HCT116 (cell line): Measurements from ENCODE around the gene PKN1. TPM values are rescaled to one million over a fixed set of nuclear protein-coding genes. Genes with fewer than 3 reads are reported as not detected.

Experiments
- ATAC-seq: fragments of 200-7000 bp; cut with Tn5 transposase; 2 replicates; pipeline ENCODE4 v1.9.1; 2020; ENCODE audit warnings: mild to moderate bottlenecking, moderate library complexity
- BruUV-seq: library from RNA; stranded (reverse); fragments of 400-500 nt; replicated peaks from 2 replicates; lab custom pipeline; 2021; lab: Mats Ljungman, UMichigan
- CTCF ChIA-PET: fragments of 300-600 bp; sonication (Branson Sonifier 250); formaldehyde crosslinking; loops from one replicate; lab custom pipeline; 2021; ENCODE audit warnings: antibody characterized with exemption; lab: Charles Lee
- POLR2A ChIA-PET: fragments of 300-600, 350-600 bp; sonication (Branson Sonifier 250); formaldehyde crosslinking; loops from one replicate; lab custom pipeline; 2021; ENCODE audit warnings: antibody characterized with exemption; lab: Charles Lee
- RAD21 ChIA-PET, 2 experiments: fragments of 300-600 bp; sonication (Branson Sonifier 250); formaldehyde crosslinking; loops; one replicate each; lab custom pipeline; 2023; ENCODE audit warnings: low total read pairs in 2 of 2; ENCODE audit not compliant: uncharacterized antibody in 2 of 2, unreplicated experiment in 2 of 2, low non-redundant PET in 1 of 2; lab: Charles Lee
- DNase-seq: peaks from one replicate; pipeline ENCODE4 v3.0.0-alpha.2; 2010; ENCODE audit warnings: low read depth, low spot score
- H2AFZ ChIP-seq: fragments of 200-600 bp; shearing (Covaris generic), sonication (generic); 2 replicates; pipeline ENCODE4 v1.6.1; 2017; ENCODE audit warnings: low read depth, mixed run types, mixed read lengths, antibody characterized with exemption, low read length; ENCODE audit not compliant: poor library complexity, severe bottlenecking
- H3K27ac ChIP-seq: 2 replicates; pipeline ENCODE4 v1.5.1; 2012; ENCODE audit warnings: low read depth, low read length
- H3K27me3 ChIP-seq: fragments of 200-600 bp; sonication (generic); 2 replicates; pipeline ENCODE4 v1.6.1; 2016; ENCODE audit warnings: mixed run types, low read length, mixed read lengths; ENCODE audit not compliant: insufficient read depth
- H3K36me3 ChIP-seq, 2 experiments: fragments of 200-500 bp in 1 of 2; fragments of 200-600 bp in 1 of 2; sonication (Bioruptor generic) in 1 of 2; sonication (generic) in 1 of 2; 2 replicates each; pipeline versions ENCODE4 v1.5.1 to v1.6.1; 2014 to 2016; ENCODE audit warnings: low read length in 2 of 2, inconsistent platforms in 1 of 2, mixed read lengths in 1 of 2, mixed run types in 1 of 2; ENCODE audit not compliant: insufficient read depth in 2 of 2, control insufficient read depth in 1 of 2
- H3K4me1 ChIP-seq, 2 experiments: fragments of 200-600 bp in 1 of 2; sonication (generic) in 1 of 2; 2 replicates each; pipeline versions ENCODE4 v1.5.1 to v1.6.1; 2012 to 2017; ENCODE audit warnings: low read length in 2 of 2, inconsistent platforms in 1 of 2, mild to moderate bottlenecking in 1 of 2, mixed read lengths in 1 of 2, mixed run types in 1 of 2, moderate library complexity in 1 of 2; ENCODE audit not compliant: insufficient read depth in 2 of 2, control insufficient read depth in 1 of 2
- H3K4me2 ChIP-seq: fragments of 200-600 bp; sonication (generic); 2 replicates; pipeline ENCODE4 v1.6.1; 2017; ENCODE audit warnings: mixed run types, low read length, mixed read lengths
- H3K4me3 ChIP-seq, 2 experiments: fragments of 200-600 bp in 1 of 2; sonication (generic) in 1 of 2; replicated peaks in 1 of 2; 2 replicates each; pipeline ENCODE4 v1.5.1; 2011 to 2016; ENCODE audit warnings: low read length in 2 of 2, control low read depth in 1 of 2, low read depth in 1 of 2, mild to moderate bottlenecking in 1 of 2, mixed read lengths in 1 of 2, mixed run types in 1 of 2
- H3K79me2 ChIP-seq: fragments of 200-600 bp; sonication (generic); 2 replicates; pipeline ENCODE4 v1.6.1; 2017; ENCODE audit warnings: mild to moderate bottlenecking, mixed run types, low read length, moderate library complexity, mixed read lengths; ENCODE audit not compliant: insufficient read depth
- H3K9ac ChIP-seq: fragments of 200-600 bp; sonication (generic); 2 replicates; pipeline ENCODE4 v1.6.1; 2016; ENCODE audit warnings: low read length, mixed read lengths
- H3K9me2 ChIP-seq: fragments of 200-600 bp; sonication (generic), shearing (Covaris generic); 2 replicates; pipeline ENCODE4 v1.6.1; 2017; ENCODE audit warnings: mixed run types, mild to moderate bottlenecking, moderate library complexity; ENCODE audit not compliant: insufficient read depth
- H3K9me3 ChIP-seq, 2 experiments: fragments of 200-500 bp in 1 of 2; fragments of 200-600 bp in 1 of 2; sonication (Bioruptor generic) in 1 of 2; sonication (generic) in 1 of 2; 2 replicates each; pipeline ENCODE4 v1.6.1; 2014 to 2017; ENCODE audit warnings: low read length in 2 of 2, mixed read lengths in 2 of 2, inconsistent platforms in 1 of 2, low read depth in 1 of 2, mild to moderate bottlenecking in 1 of 2, mixed run types in 1 of 2, moderate library complexity in 1 of 2; ENCODE audit not compliant: control insufficient read depth in 1 of 2, insufficient read depth in 1 of 2
- H4K20me1 ChIP-seq: fragments of 200-600 bp; sonication (generic), shearing (Covaris generic); 2 replicates; pipeline ENCODE4 v1.6.1; 2017; ENCODE audit warnings: mixed run types, mild to moderate bottlenecking, moderate library complexity; ENCODE audit not compliant: insufficient read depth
- CBX3 ChIP-seq: IDR thresholded peaks from 2 replicates; pipeline ENCODE4 v1.6.1; 2012; ENCODE audit warnings: low read depth
- CEBPB ChIP-seq: IDR thresholded peaks from 2 replicates; pipeline ENCODE4 v1.6.1; 2012; ENCODE audit warnings: low read depth
- EGR1 ChIP-seq: IDR thresholded peaks from 2 replicates; pipeline ENCODE4 v1.6.1; 2012; ENCODE audit warnings: low read depth
- EZH2 ChIP-seq: fragments of 200-600 bp; sonication (generic); IDR thresholded peaks from 2 replicates; pipeline ENCODE4 v1.6.1; 2017; ENCODE audit warnings: antibody characterized with exemption, mixed run types
- EZH2phosphoT487 ChIP-seq: fragments of 200-600 bp; IDR thresholded peaks from 2 replicates; pipeline ENCODE4 v1.6.1; 2018; ENCODE audit warnings: antibody characterized with exemption, borderline replicate concordance
- FOSL1 ChIP-seq: IDR thresholded peaks from 2 replicates; pipeline ENCODE4 v1.6.1; 2012; ENCODE audit warnings: low read depth
- JUND ChIP-seq: IDR thresholded peaks from 2 replicates; pipeline ENCODE4 v1.6.1; 2012
- POLR2A ChIP-seq: IDR thresholded peaks from 2 replicates; pipeline ENCODE4 v1.7.0; 2011; ENCODE audit warnings: borderline replicate concordance; ENCODE audit not compliant: insufficient read depth, insufficient read length; ENCODE audit errors: extremely low read depth
- POLR2AphosphoS5 ChIP-seq: IDR thresholded peaks from 2 replicates; pipeline ENCODE4 v1.6.1; 2011; ENCODE audit warnings: mild to moderate bottlenecking, low read depth, low read length, moderate library complexity
- SIN3A ChIP-seq: IDR thresholded peaks from 2 replicates; pipeline ENCODE4 v1.6.1; 2012; ENCODE audit warnings: low read depth
- SRF ChIP-seq: IDR thresholded peaks from 2 replicates; pipeline ENCODE4 v1.6.1; 2012; ENCODE audit warnings: low read depth
- TCF7L2 ChIP-seq: IDR thresholded peaks from 2 replicates; pipeline ENCODE4 v1.7.0; 2011; ENCODE audit warnings: borderline replicate concordance, inconsistent platforms; ENCODE audit not compliant: insufficient read depth, insufficient read length; ENCODE audit errors: extremely low read depth
- YY1 ChIP-seq: IDR thresholded peaks from 2 replicates; pipeline ENCODE4 v1.6.1; 2011; ENCODE audit warnings: low read length, low read depth, moderate library complexity, mild to moderate bottlenecking; ENCODE audit not compliant: insufficient replicate concordance; ENCODE audit errors: extremely low read depth
- ZFX ChIP-seq: fragments of 450-650 bp; IDR thresholded peaks from 2 replicates; pipeline ENCODE4 v1.6.1; 2017
- ZNF274 ChIP-seq: fragments of 200-500 bp; sonication (Bioruptor generic); IDR thresholded peaks from 2 replicates; pipeline ENCODE4 v1.6.1; 2014; ENCODE audit warnings: mild to moderate bottlenecking, low read depth, low read length, inconsistent platforms
- intact Hi-C: fragments of 100-400 bp; cut with micrococcal nuclease; formaldehyde crosslinking; loops from 2 replicates; pipeline ENCODE4 v1.10.0; 2022
- total RNA-seq: library from RNA; stranded (reverse); gene quantifications from one replicate; pipeline ENCODE4 v1.2.1, GENCODE V29; 2021; ENCODE audit not compliant: unreplicated experiment
- TF ChIP-seq, protein P1 (sequence below): IDR thresholded peaks from 2 replicates; pipeline ENCODE4 v1.6.1; 2012
- TF ChIP-seq, protein P2 (sequence below): IDR thresholded peaks from 2 replicates; pipeline ENCODE4 v1.6.1; 2012; ENCODE audit warnings: low read depth
- TF ChIP-seq, protein P3 (sequence below): IDR thresholded peaks from 2 replicates; pipeline ENCODE4 v1.6.1; 2011; ENCODE audit warnings: mild to moderate bottlenecking, low read length, moderate library complexity; ENCODE audit not compliant: insufficient replicate concordance; ENCODE audit errors: extremely low read depth
- TF ChIP-seq, protein P4 (sequence below), 3 experiments: fragments of 200-600 bp in 1 of 3; sonication (generic) in 1 of 3; IDR thresholded peaks in 2 of 3; conservative IDR thresholded peaks in 1 of 3; 2 replicates each; pipeline ENCODE4 v1.5.1; 2012 to 2017; ENCODE audit warnings: low read depth in 2 of 3, low read length in 2 of 3, antibody characterized with exemption in 1 of 3, borderline replicate concordance in 1 of 3, control low read depth in 1 of 3, mild to moderate bottlenecking in 1 of 3, mixed read lengths in 1 of 3, mixed run types in 1 of 3, moderate library complexity in 1 of 3; ENCODE audit not compliant: insufficient read depth in 1 of 3

Gene PKN1
- total RNA-seq, 1 experiment from 2014 or later: 248 TPM

DNA sequence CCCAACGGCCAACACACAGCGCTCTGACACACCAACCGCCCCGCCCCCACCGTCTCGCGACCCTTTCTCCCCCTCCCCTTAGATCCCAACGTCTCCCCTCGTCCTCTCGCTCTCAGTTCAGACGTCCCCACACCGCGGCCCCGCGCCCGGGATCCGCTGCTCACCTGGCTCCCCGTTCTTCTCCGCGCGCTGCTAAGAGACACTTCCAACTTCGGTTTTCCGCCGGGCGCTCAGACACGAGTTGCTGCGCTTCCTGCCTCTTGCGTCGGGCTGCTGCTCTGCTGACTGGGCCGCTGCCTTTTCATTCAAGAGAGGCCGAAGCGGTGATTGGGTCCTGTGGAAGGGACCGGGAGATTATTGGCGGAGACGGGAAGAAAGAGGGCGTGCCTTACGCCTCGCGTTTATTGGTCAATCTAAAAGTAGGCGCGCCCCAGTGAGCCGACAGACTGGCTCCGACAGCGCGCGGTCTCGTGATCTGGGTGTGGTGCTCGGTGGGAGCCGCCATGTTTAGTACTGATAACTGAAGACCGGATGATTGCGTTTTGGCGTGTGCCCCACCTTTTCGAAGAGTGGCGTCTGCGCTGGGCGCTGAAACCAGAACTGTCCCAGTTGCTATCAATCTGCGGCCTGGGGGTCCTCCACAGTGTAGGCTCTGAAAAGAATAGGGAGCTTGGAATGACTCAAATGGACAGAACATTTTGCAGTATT, 13.8 kb upstream of the PKN1 start, which contains the start of gene DDX39A:
DDX39A (minus strand) TSS at position 236 of the 708 bp plus-strand sequence. CDS start 6,121 bp downstream, outside the sequence.
- ATAC-seq: peak; percentile 96
- POLR2A ChIA-PET: interaction anchor here (1.3 kb wide), 1 partner anchor 10 kb away, joined by 3 read pairs; no protein-coding TSS in a partner anchor
- Histone ChIP-seq H3K9me3 (no peaks in the 10 kb centered on the region), H3K79me2 (peaks cover 47% of the 10 kb centered on the region), H3K9ac (peak within 1 kb of the TSS; percentile 99), H3K27ac (peak within 1 kb of the TSS; percentile 81), H3K4me3 (peak within 1 kb of the TSS; percentile 69 to 99), H2AFZ (no peak within 1 kb of the TSS), H3K9me2 (no peaks in the 10 kb centered on the region), H3K4me1 (peaks cover 12 to 36% of the 10 kb centered on the region in 2 experiments), H4K20me1 (peaks cover 18% of the 10 kb centered on the region; the same call in 1 of the 2 replicates), H3K27me3 (no peaks in the 10 kb centered on the region), H3K4me2 (peak within 1 kb of the TSS; percentile 74), H3K36me3 (peaks cover 0 to 7% of the 10 kb centered on the region in 2 experiments; a peak in 2 of 4 replicates)
- no TSS peak for BruUV-seq
- intact Hi-C loops: no loop called here
- RAD21 ChIA-PET: no interaction called here
- CTCF ChIA-PET: interaction anchor here (1.0 kb wide), 1 partner anchor 13 kb away, joined by 3 read pairs; no protein-coding TSS in a partner anchor
- DNase-seq: peak; percentile 99
- no peak for TF ChIP-seq EZH2
- TF ChIP-seq, protein P1, sequence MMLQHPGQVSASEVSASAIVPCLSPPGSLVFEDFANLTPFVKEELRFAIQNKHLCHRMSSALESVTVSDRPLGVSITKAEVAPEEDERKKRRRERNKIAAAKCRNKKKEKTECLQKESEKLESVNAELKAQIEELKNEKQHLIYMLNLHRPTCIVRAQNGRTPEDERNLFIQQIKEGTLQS: no peak
- no peak for TF ChIP-seq TCF7L2
- TF ChIP-seq CEBPB: no peak
- TF ChIP-seq EGR1: no peak
- TF ChIP-seq, protein P2, sequence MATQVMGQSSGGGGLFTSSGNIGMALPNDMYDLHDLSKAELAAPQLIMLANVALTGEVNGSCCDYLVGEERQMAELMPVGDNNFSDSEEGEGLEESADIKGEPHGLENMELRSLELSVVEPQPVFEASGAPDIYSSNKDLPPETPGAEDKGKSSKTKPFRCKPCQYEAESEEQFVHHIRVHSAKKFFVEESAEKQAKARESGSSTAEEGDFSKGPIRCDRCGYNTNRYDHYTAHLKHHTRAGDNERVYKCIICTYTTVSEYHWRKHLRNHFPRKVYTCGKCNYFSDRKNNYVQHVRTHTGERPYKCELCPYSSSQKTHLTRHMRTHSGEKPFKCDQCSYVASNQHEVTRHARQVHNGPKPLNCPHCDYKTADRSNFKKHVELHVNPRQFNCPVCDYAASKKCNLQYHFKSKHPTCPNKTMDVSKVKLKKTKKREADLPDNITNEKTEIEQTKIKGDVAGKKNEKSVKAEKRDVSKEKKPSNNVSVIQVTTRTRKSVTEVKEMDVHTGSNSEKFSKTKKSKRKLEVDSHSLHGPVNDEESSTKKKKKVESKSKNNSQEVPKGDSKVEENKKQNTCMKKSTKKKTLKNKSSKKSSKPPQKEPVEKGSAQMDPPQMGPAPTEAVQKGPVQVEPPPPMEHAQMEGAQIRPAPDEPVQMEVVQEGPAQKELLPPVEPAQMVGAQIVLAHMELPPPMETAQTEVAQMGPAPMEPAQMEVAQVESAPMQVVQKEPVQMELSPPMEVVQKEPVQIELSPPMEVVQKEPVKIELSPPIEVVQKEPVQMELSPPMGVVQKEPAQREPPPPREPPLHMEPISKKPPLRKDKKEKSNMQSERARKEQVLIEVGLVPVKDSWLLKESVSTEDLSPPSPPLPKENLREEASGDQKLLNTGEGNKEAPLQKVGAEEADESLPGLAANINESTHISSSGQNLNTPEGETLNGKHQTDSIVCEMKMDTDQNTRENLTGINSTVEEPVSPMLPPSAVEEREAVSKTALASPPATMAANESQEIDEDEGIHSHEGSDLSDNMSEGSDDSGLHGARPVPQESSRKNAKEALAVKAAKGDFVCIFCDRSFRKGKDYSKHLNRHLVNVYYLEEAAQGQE: no peak
- TF ChIP-seq POLR2AphosphoS5: peak; percentile 62
- peak; percentile 93 for TF ChIP-seq YY1
- TF ChIP-seq ZFX: peak; percentile 29; the same call in 1 of the 2 replicates
- no peak for TF ChIP-seq ZNF274
- TF ChIP-seq, protein P3, sequence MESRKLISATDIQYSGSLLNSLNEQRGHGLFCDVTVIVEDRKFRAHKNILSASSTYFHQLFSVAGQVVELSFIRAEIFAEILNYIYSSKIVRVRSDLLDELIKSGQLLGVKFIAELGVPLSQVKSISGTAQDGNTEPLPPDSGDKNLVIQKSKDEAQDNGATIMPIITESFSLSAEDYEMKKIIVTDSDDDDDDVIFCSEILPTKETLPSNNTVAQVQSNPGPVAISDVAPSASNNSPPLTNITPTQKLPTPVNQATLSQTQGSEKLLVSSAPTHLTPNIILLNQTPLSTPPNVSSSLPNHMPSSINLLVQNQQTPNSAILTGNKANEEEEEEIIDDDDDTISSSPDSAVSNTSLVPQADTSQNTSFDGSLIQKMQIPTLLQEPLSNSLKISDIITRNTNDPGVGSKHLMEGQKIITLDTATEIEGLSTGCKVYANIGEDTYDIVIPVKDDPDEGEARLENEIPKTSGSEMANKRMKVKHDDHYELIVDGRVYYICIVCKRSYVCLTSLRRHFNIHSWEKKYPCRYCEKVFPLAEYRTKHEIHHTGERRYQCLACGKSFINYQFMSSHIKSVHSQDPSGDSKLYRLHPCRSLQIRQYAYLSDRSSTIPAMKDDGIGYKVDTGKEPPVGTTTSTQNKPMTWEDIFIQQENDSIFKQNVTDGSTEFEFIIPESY: no peak
- no peak for TF ChIP-seq CBX3
- no peak for TF ChIP-seq FOSL1
- no peak for TF ChIP-seq JUND
- no peak for TF ChIP-seq EZH2phosphoT487
- peak; percentile 80 for TF ChIP-seq SIN3A
- TF ChIP-seq, protein P4, sequence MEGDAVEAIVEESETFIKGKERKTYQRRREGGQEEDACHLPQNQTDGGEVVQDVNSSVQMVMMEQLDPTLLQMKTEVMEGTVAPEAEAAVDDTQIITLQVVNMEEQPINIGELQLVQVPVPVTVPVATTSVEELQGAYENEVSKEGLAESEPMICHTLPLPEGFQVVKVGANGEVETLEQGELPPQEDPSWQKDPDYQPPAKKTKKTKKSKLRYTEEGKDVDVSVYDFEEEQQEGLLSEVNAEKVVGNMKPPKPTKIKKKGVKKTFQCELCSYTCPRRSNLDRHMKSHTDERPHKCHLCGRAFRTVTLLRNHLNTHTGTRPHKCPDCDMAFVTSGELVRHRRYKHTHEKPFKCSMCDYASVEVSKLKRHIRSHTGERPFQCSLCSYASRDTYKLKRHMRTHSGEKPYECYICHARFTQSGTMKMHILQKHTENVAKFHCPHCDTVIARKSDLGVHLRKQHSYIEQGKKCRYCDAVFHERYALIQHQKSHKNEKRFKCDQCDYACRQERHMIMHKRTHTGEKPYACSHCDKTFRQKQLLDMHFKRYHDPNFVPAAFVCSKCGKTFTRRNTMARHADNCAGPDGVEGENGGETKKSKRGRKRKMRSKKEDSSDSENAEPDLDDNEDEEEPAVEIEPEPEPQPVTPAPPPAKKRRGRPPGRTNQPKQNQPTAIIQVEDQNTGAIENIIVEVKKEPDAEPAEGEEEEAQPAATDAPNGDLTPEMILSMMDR (IDR thresholded peaks at IDR 0.05 in 2 of 3, conservative IDR thresholded peaks at IDR 0.05 in 1 of 3; ENCODE audit: borderline replicate concordance in 1 of 3, insufficient read depth in 1 of 3, low read depth in 2 of 3, low read length in 2 of 3): no peak
- no peak for TF ChIP-seq SRF
- no peak for TF ChIP-seq POLR2A
